Trophoblast cell (in vitro differentiated cells and primary cell): ENCODE data around the gene TERB1.
A peak's percentile ranks its signal among the peaks of the same experiment; 100 is the strongest.

Experiments
- DNase-seq, 2 donors: peaks; one replicate each; pipeline ENCODE4 v3.0.0-alpha.2; 2016
- H2AFZ ChIP-seq: 2 replicates; pipeline ENCODE4 v1.6.1; 2013; ENCODE audit warnings: low read length, moderate library complexity, mild to moderate bottlenecking; ENCODE audit not compliant: insufficient read depth, poor library complexity
- H2AK5ac ChIP-seq: 2 replicates; pipeline ENCODE4 v1.6.1; 2013; ENCODE audit warnings: mild to moderate bottlenecking, low read length
- H2BK120ac ChIP-seq: 2 replicates; pipeline ENCODE4 v1.6.1; 2013; ENCODE audit warnings: low read length, mild to moderate bottlenecking, moderate library complexity; ENCODE audit not compliant: insufficient read depth, poor library complexity
- H2BK12ac ChIP-seq: 2 replicates; pipeline ENCODE4 v1.6.1; 2013; ENCODE audit warnings: mild to moderate bottlenecking, low read length, moderate library complexity
- H2BK5ac ChIP-seq: 2 replicates; pipeline ENCODE4 v1.6.1; 2013; ENCODE audit warnings: low read length, low read depth, moderate library complexity, mild to moderate bottlenecking; ENCODE audit not compliant: poor library complexity
- H3K14ac ChIP-seq: 2 replicates; pipeline ENCODE4 v1.6.1; 2013; ENCODE audit warnings: mild to moderate bottlenecking, low read length
- H3K18ac ChIP-seq: 2 replicates; pipeline ENCODE4 v1.6.1; 2013; ENCODE audit warnings: mild to moderate bottlenecking, low read length
- H3K23ac ChIP-seq: 2 replicates; pipeline ENCODE4 v1.6.1; 2013; ENCODE audit warnings: low read length
- H3K27ac ChIP-seq: 2 replicates; pipeline ENCODE4 v1.5.1; 2013; ENCODE audit warnings: low read depth, mild to moderate bottlenecking, inconsistent platforms, low read length, moderate library complexity
- H3K27me3 ChIP-seq: 2 replicates; pipeline ENCODE4 v1.6.1; 2013; ENCODE audit warnings: inconsistent platforms, mild to moderate bottlenecking, low read length, moderate library complexity; ENCODE audit not compliant: insufficient read depth
- H3K36me3 ChIP-seq, 2 experiments: 1 replicate in 1 of 2; 2 replicates in 1 of 2; pipeline ENCODE4 v1.6.1; 2013; ENCODE audit warnings: low read length in 2 of 2, mild to moderate bottlenecking in 2 of 2, moderate library complexity in 1 of 2; ENCODE audit not compliant: insufficient read depth in 2 of 2, control insufficient read depth in 1 of 2
- H3K4ac ChIP-seq: 2 replicates; pipeline ENCODE4 v1.6.1; 2013; ENCODE audit warnings: low read depth, mild to moderate bottlenecking, low read length, moderate library complexity
- H3K4me1 ChIP-seq, 2 experiments: 1 replicate in 1 of 2; 2 replicates in 1 of 2; pipeline ENCODE4 v1.6.1; 2013; ENCODE audit warnings: low read length in 2 of 2, mild to moderate bottlenecking in 2 of 2, moderate library complexity in 1 of 2; ENCODE audit not compliant: insufficient read depth in 2 of 2, control insufficient read depth in 1 of 2
- H3K4me2 ChIP-seq: 2 replicates; pipeline ENCODE4 v1.6.1; 2013; ENCODE audit warnings: inconsistent platforms, mild to moderate bottlenecking, low read length, moderate library complexity
- H3K4me3 ChIP-seq: 2 replicates; pipeline ENCODE4 v1.5.1; 2013; ENCODE audit warnings: mild to moderate bottlenecking, low read depth, low read length, inconsistent platforms
- H3K79me1 ChIP-seq: one replicate; pipeline ENCODE4 v1.6.1; 2013; ENCODE audit warnings: low read length
- H3K79me2 ChIP-seq: 2 replicates; pipeline ENCODE4 v1.6.1; 2013; ENCODE audit warnings: low read length, mild to moderate bottlenecking; ENCODE audit not compliant: control insufficient read depth, insufficient read depth, poor library complexity
- H3K9ac ChIP-seq: 2 replicates; pipeline ENCODE4 v1.6.1; 2013; ENCODE audit warnings: mild to moderate bottlenecking, low read length
- H3K9me3 ChIP-seq: 2 replicates; pipeline ENCODE4 v1.6.1; 2013; ENCODE audit warnings: low read depth, mild to moderate bottlenecking, control low read depth, inconsistent platforms, low read length; ENCODE audit not compliant: insufficient read depth
- H4K12ac ChIP-seq: 2 replicates; pipeline ENCODE4 v1.6.1; 2013; ENCODE audit warnings: low read depth, mild to moderate bottlenecking, low read length, moderate library complexity
- H4K8ac ChIP-seq: 2 replicates; pipeline ENCODE4 v1.6.1; 2013; ENCODE audit warnings: low read depth, mild to moderate bottlenecking, low read length, moderate library complexity
- H4K91ac ChIP-seq: one replicate; pipeline ENCODE4 v1.6.1; 2013; ENCODE audit warnings: low read depth, mild to moderate bottlenecking, low read length, moderate library complexity
- WGBS: extraction: QIAGEN DNeasy Blood & Tissue Kit; methylation state at CpG from one replicate; pipeline ENCODE4 v1.1.7; 2013; ENCODE audit warnings: missing lambda C conversion rate; ENCODE audit not compliant: insufficient read length, insufficient coverage; ENCODE audit errors: extremely low coverage; 5-methylcytosine and 5-hydroxymethylcytosine counted together

The TERB1 gene

DNA sequence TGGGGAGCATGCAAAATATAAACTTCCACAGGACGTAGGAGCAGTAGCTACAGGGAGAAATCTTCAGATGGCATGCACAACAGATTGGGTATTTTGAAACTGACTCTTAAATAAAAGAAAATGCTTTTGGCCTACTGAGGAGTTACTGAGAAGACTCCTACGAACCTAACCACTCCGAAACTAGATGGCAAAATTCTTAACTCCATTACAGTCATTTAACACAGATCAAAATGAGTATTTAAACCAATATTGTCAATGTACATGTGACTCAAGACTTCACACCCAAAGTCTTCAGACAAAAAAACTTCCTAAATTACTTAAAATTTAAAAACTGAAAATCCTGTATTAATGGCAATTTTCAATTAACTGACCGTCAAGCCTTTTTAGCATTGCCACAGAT, 8.4 kb upstream of the TERB1 start:
- no peak for DNase-seq
- no peak overlapping the region for H3K9ac ChIP-seq
- H3K23ac ChIP-seq = no peak overlapping the region
- H4K91ac ChIP-seq = no peak overlapping the region
- no peak overlapping the region for H2BK120ac ChIP-seq
- no peak overlapping the region for H2BK12ac ChIP-seq
- H2BK5ac ChIP-seq = no peak overlapping the region
- H3K79me2 ChIP-seq = no peaks in the 10 kb centered on the region
- no peak overlapping the region for H3K18ac ChIP-seq
- no peak overlapping the region for H3K27ac ChIP-seq
- no peak overlapping the region for H2AFZ ChIP-seq
- H4K12ac ChIP-seq = no peak overlapping the region
- H3K36me3 ChIP-seq = peaks cover 21 to 37% of the 10 kb centered on the region in 2 experiments
- no peaks in the 10 kb centered on the region for H3K4me1 ChIP-seq
- no peaks in the 10 kb centered on the region for H3K27me3 ChIP-seq
- no peak overlapping the region for H3K4ac ChIP-seq
- no peak overlapping the region for H2AK5ac ChIP-seq
- whole genome bisulfite sequencing = no CpG with 5 or more reads among the region's 4 CpGs
- no peak overlapping the region for H3K14ac ChIP-seq
- H3K79me1 ChIP-seq = no peaks in the 10 kb centered on the region
- no peak overlapping the region for H3K4me2 ChIP-seq
- no peaks in the 10 kb centered on the region for H3K9me3 ChIP-seq
- no peak overlapping the region for H4K8ac ChIP-seq
- no peak overlapping the region for H3K4me3 ChIP-seq

- no peak overlapping the region for H2AFZ ChIP-seq
- H3K9ac ChIP-seq = no peak overlapping the region
- no peak overlapping the region for H3K4me2 ChIP-seq
- no peak overlapping the region for H3K14ac ChIP-seq
- no CpG with 5 or more reads among the region's 5 CpGs for WGBS
- H3K23ac ChIP-seq = no peak overlapping the region
- H3K18ac ChIP-seq = no peak overlapping the region
- H3K27me3 ChIP-seq = no peaks in the 10 kb centered on the region
- no peak overlapping the region for H2BK120ac ChIP-seq
- no peak overlapping the region for H2BK5ac ChIP-seq
- no peak overlapping the region for H3K4ac ChIP-seq
- no peak overlapping the region for H3K4me3 ChIP-seq
- no peak overlapping the region for H4K91ac ChIP-seq
- peaks cover 1% of the 10 kb centered on the region for H3K9me3 ChIP-seq
- no peaks in the 10 kb centered on the region for H3K79me2 ChIP-seq
- H4K8ac ChIP-seq = no peak overlapping the region
- no peak for DNase-seq
- H3K79me1 ChIP-seq = no peaks in the 10 kb centered on the region
- H4K12ac ChIP-seq = no peak overlapping the region
- no peak overlapping the region for H3K27ac ChIP-seq
- H2BK12ac ChIP-seq = no peak overlapping the region
- no peaks in the 10 kb centered on the region for H3K4me1 ChIP-seq
- H3K36me3 ChIP-seq = peaks cover 15 to 30% of the 10 kb centered on the region in 2 experiments
- H2AK5ac ChIP-seq = no peak overlapping the region
Measured at GRCh38 chr16:66802159-66802558, 775 bp upstream of the TERB1 start.

- Histone ChIP-seq H3K23ac (no peak overlapping the region), H3K27me3 (no peaks in the 10 kb centered on the region), H3K4ac (no peak overlapping the region), H3K79me1 (no peaks in the 10 kb centered on the region), H2BK120ac (no peak overlapping the region), H3K27ac (no peak overlapping the region), H3K4me1 (no peaks in the 10 kb centered on the region), H4K91ac (no peak overlapping the region), H3K36me3 (peaks cover 9 to 23% of the 10 kb centered on the region in 2 experiments), H4K8ac (no peak overlapping the region), H4K12ac (no peak overlapping the region), H2AK5ac (no peak overlapping the region), H3K9ac (no peak overlapping the region), H3K9me3 (peaks cover 1% of the 10 kb centered on the region), H3K18ac (no peak overlapping the region), H3K4me2 (no peak overlapping the region), H2BK12ac (no peak overlapping the region), H3K14ac (no peak overlapping the region), H3K79me2 (no peaks in the 10 kb centered on the region), H3K4me3 (no peak overlapping the region), H2BK5ac (no peak overlapping the region), H2AFZ (no peak overlapping the region)
- no peak for DNase-seq
- no CpG with 5 or more reads among the region's 19 CpGs for WGBS
Measured at GRCh38 chr16:66800856-66801255, 528 bp downstream of the TERB1 start.

GRCh38 chr16:66798161-66798560, 3.2 kb downstream of the TERB1 start:
- no peak overlapping the region for H2AFZ ChIP-seq
- no peak overlapping the region for H4K91ac ChIP-seq
- no peak overlapping the region for H3K27ac ChIP-seq
- peaks cover 7 to 10% of the 10 kb centered on the region in 2 experiments for H3K36me3 ChIP-seq
- H3K14ac ChIP-seq = no peak overlapping the region
- no peak overlapping the region for H3K4ac ChIP-seq
- no peak overlapping the region for H3K4me3 ChIP-seq
- H2BK12ac ChIP-seq = no peak overlapping the region
- no peak overlapping the region for H2AK5ac ChIP-seq
- H3K79me2 ChIP-seq = no peaks in the 10 kb centered on the region
- no peak overlapping the region for H3K9ac ChIP-seq
- H4K12ac ChIP-seq = no peak overlapping the region
- peak; percentile 50 to 76 for DNase-seq
- no peak overlapping the region for H2BK120ac ChIP-seq
- H3K79me1 ChIP-seq = no peaks in the 10 kb centered on the region
- peaks cover 1% of the 10 kb centered on the region for H3K9me3 ChIP-seq
- no peaks in the 10 kb centered on the region for H3K4me1 ChIP-seq
- no peak overlapping the region for H3K23ac ChIP-seq
- no peak overlapping the region for H2BK5ac ChIP-seq
- H3K18ac ChIP-seq = no peak overlapping the region
- H3K4me2 ChIP-seq = no peak overlapping the region
- H3K27me3 ChIP-seq = no peaks in the 10 kb centered on the region
- WGBS = no CpG with 5 or more reads among the region's 2 CpGs
- H4K8ac ChIP-seq = no peak overlapping the region
